GM12874 (cell line): ENCODE data around the gene AIG1.

Experiments
- CTCF ChIP-seq: IDR thresholded peaks from 2 replicates; pipeline ENCODE4 v1.5.1; 2011; ENCODE audit warnings: low read depth, mild to moderate bottlenecking, control low read depth, low read length, moderate library complexity; ENCODE audit not compliant: insufficient read depth

The AIG1 gene

GRCh38 chr6:143125455-143125854 is 64.8 kb downstream of the AIG1 start:
- TF ChIP-seq CTCF: no peak

GRCh38 chr6:143125864-143126573 is 65.3 kb downstream of the AIG1 start:
- TF ChIP-seq CTCF: no peak

- no peak for TF ChIP-seq CTCF
Measured at GRCh38 chr6:143126574-143126941, 65.9 kb downstream of the AIG1 start.

- no peak for TF ChIP-seq CTCF
Measured at GRCh38 chr6:143127941-143128680, 67.4 kb downstream of the AIG1 start.

- no peak for TF ChIP-seq CTCF
Measured at GRCh38 chr6:143128681-143129015, 68.0 kb downstream of the AIG1 start.

GRCh38 chr6:143130928-143131327 is 70.2 kb downstream of the AIG1 start:
- TF ChIP-seq CTCF: no peak

- TF ChIP-seq CTCF: no peak
Measured at GRCh38 chr6:143135325-143135724, 74.6 kb downstream of the AIG1 start.
